ENCODE results near the gene CACNB2.

DNA sequence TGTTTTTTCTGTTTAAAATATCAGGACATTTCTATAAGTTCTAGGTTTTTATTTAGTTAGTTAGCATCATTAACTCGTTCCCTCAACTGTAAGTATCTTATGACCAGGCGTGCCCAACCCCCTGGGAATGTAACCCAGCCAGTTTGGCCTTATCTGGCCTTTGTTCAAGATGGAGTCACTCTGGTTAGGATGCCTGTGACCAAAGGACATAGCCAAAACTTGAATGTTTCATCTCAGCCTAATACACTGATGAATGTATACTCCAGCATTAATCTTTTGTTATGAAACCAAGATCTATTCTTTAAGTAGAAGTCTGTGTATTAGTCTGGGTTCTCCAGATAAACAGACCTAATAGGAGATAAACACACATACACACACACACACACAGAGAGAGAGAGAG lies 279.7 kb downstream of the CACNB2 start:
- TF ChIP-seq EP300 (IDR thresholded peaks at IDR 0.05) (no peak), POLR2AphosphoS5 (IDR thresholded peaks at IDR 0.05) (no peak), CTCF (IDR thresholded peaks at IDR 0.05) (no peak), POLR2A (IDR thresholded peaks at IDR 0.05; ENCODE audit: low read depth) (no peak)

Measured in esophagus muscularis mucosa (tissue), 4 donors.